PC-3 (cell line): ENCODE measurements around the gene FZR1. TPM values are rescaled to one million over a fixed set of nuclear protein-coding genes. Genes with fewer than 3 reads are reported as not detected.

ENCODE experiments used
- ATAC-seq: fragments of 200-7000 bp; cut with Tn5 transposase; 2 replicates; pipeline ENCODE4 v1.9.1; 2020; ENCODE audit warnings: mild to moderate bottlenecking, moderate library complexity
- BruUV-seq: library from RNA; stranded (reverse); fragments of 400-500 nt; replicated peaks from 2 replicates; lab custom pipeline; 2021; lab: Mats Ljungman, UMichigan
- CTCF ChIA-PET: fragments of 300-600 bp; sonication (Branson Sonifier 250); formaldehyde crosslinking; loops from one replicate; lab custom pipeline; 2022; ENCODE audit warnings: antibody characterized with exemption; lab: Charles Lee
- POLR2A ChIA-PET: fragments of 300-600 bp; sonication (Branson Sonifier 250); formaldehyde crosslinking; loops from one replicate; lab custom pipeline; 2022; ENCODE audit warnings: antibody characterized with exemption; ENCODE audit not compliant: unreplicated experiment; lab: Charles Lee
- DNase-seq: peaks from one replicate; pipeline ENCODE4 v3.0.0-alpha.2; 2015
- H2AFZ ChIP-seq: fragments of 300-600 bp; sonication (generic); 2 replicates; pipeline ENCODE4 v1.6.0; 2016; ENCODE audit warnings: antibody characterized with exemption, low read length
- H3F3A ChIP-seq: fragments of 300-600 bp; sonication (generic); one replicate; pipeline ENCODE4 v1.6.0; 2017; ENCODE audit warnings: antibody characterized with exemption, low read length, control low read depth, mild to moderate bottlenecking; ENCODE audit not compliant: unreplicated experiment
- H3K27ac ChIP-seq: fragments of 300-600 bp; sonication (generic); 2 replicates; pipeline ENCODE4 v1.5.1; 2016; ENCODE audit warnings: mild to moderate bottlenecking, low read length
- H3K27me3 ChIP-seq: fragments of 300-600 bp; sonication (generic); 2 replicates; pipeline ENCODE4 v1.6.1; 2016; ENCODE audit warnings: low read length, mixed read lengths
- H3K36me3 ChIP-seq: fragments of 300-600 bp; sonication (generic); 2 replicates; pipeline ENCODE4 v1.6.1; 2016; ENCODE audit warnings: low read depth, mixed run types, low read length, mixed read lengths
- H3K4me1 ChIP-seq: fragments of 300-600 bp; sonication (generic); 2 replicates; pipeline ENCODE4 v1.5.1; 2016; ENCODE audit warnings: low read length; ENCODE audit not compliant: insufficient read depth
- H3K4me2 ChIP-seq: fragments of 300-600 bp; sonication (generic); 2 replicates; pipeline ENCODE4 v1.6.0; 2016; ENCODE audit warnings: low read length
- H3K4me3 ChIP-seq: fragments of 300-600 bp; sonication (generic); 2 replicates; pipeline ENCODE4 v1.5.1; 2016; ENCODE audit warnings: mild to moderate bottlenecking, low read length, mixed read lengths
- H3K79me2 ChIP-seq: fragments of 300-600 bp; sonication (generic); 2 replicates; pipeline ENCODE4 v1.6.1; 2017; ENCODE audit warnings: low read length, mixed read lengths
- H3K9ac ChIP-seq: fragments of 300-600 bp; sonication (generic); 2 replicates; pipeline ENCODE4 v1.6.0; 2016; ENCODE audit warnings: mild to moderate bottlenecking, low read length
- H3K9me2 ChIP-seq: fragments of 300-600 bp; sonication (generic); replicated peaks from 2 replicates; pipeline ENCODE4 v1.6.1; 2016; ENCODE audit warnings: mixed run types, low read length, mixed read lengths
- H3K9me3 ChIP-seq: fragments of 300-600 bp; sonication (generic); 2 replicates; pipeline ENCODE4 v1.6.1; 2016; ENCODE audit warnings: low read length, mixed read lengths
- H4K20me1 ChIP-seq: fragments of 300-600 bp; sonication (generic); 2 replicates; pipeline ENCODE4 v1.6.1; 2016; ENCODE audit warnings: low read length, mixed read lengths
- EZH2 ChIP-seq: fragments of 300-600 bp; sonication (generic); IDR thresholded peaks from one replicate; pipeline ENCODE4 v1.6.1; 2017; ENCODE audit warnings: antibody characterized with exemption, mild to moderate bottlenecking, low read length; ENCODE audit not compliant: unreplicated experiment
- EZH2phosphoT487 ChIP-seq: fragments of 300-600 bp; sonication (generic); IDR thresholded peaks from 2 replicates; pipeline ENCODE4 v1.6.1; 2018; ENCODE audit warnings: mild to moderate bottlenecking, antibody characterized with exemption, low read length, borderline replicate concordance
- intact Hi-C: fragments of 100-400 bp; cut with micrococcal nuclease; formaldehyde crosslinking; loops from 2 replicates; pipeline ENCODE4 v1.9.0; 2023
- total RNA-seq: library from RNA; depleted of rRNA; stranded (reverse); fragments of >200 nt; gene quantifications from 2 replicates; pipeline ENCODE4 v1.2.3, GENCODE V29; 2014
- TF ChIP-seq, protein P1 (sequence below): fragments of 300-600 bp; sonication (generic); conservative IDR thresholded peaks from 2 replicates; pipeline ENCODE4 v1.5.1; 2017; ENCODE audit warnings: antibody characterized with exemption, low read depth, mild to moderate bottlenecking, low read length

Gene FZR1
- total RNA-seq, 1 experiment from 2014 or later = 53.6 TPM

- Histone ChIP-seq H3F3A (no peaks in the 10 kb centered on the region), H3K27ac (no peak overlapping the region), H3K4me2 (no peak overlapping the region), H2AFZ (no peak overlapping the region), H4K20me1 (no peaks in the 10 kb centered on the region), H3K9me3 (no peaks in the 10 kb centered on the region), H3K9me2 (no peaks in the 10 kb centered on the region), H3K27me3 (no peaks in the 10 kb centered on the region), H3K9ac (no peak overlapping the region), H3K36me3 (no peaks in the 10 kb centered on the region), H3K4me3 (no peak overlapping the region), H3K79me2 (no peaks in the 10 kb centered on the region), H3K4me1 (no peaks in the 10 kb centered on the region)
- intact Hi-C loops = no loop called here
- no TSS peak for BruUV-seq
- CTCF ChIA-PET = no interaction called here
- DNase-seq = no peak
- POLR2A ChIA-PET = no interaction called here
- TF ChIP-seq, protein P1, sequence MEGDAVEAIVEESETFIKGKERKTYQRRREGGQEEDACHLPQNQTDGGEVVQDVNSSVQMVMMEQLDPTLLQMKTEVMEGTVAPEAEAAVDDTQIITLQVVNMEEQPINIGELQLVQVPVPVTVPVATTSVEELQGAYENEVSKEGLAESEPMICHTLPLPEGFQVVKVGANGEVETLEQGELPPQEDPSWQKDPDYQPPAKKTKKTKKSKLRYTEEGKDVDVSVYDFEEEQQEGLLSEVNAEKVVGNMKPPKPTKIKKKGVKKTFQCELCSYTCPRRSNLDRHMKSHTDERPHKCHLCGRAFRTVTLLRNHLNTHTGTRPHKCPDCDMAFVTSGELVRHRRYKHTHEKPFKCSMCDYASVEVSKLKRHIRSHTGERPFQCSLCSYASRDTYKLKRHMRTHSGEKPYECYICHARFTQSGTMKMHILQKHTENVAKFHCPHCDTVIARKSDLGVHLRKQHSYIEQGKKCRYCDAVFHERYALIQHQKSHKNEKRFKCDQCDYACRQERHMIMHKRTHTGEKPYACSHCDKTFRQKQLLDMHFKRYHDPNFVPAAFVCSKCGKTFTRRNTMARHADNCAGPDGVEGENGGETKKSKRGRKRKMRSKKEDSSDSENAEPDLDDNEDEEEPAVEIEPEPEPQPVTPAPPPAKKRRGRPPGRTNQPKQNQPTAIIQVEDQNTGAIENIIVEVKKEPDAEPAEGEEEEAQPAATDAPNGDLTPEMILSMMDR = no peak
- TF ChIP-seq EZH2 (no peak), EZH2phosphoT487 (no peak)
- ATAC-seq = no peak
Measured at GRCh38 chr19:3533563-3534216, 27.6 kb downstream of the FZR1 start.

GRCh38 chr19:3534375-3535234 is 28.5 kb downstream of the FZR1 start:
- Histone ChIP-seq H2AFZ (no peak overlapping the region), H3K79me2 (no peaks in the 10 kb centered on the region), H3F3A (no peaks in the 10 kb centered on the region), H3K4me1 (no peaks in the 10 kb centered on the region), H3K9me2 (no peaks in the 10 kb centered on the region), H4K20me1 (no peaks in the 10 kb centered on the region), H3K4me3 (no peak overlapping the region), H3K36me3 (no peaks in the 10 kb centered on the region), H3K27ac (no peak overlapping the region), H3K9me3 (no peaks in the 10 kb centered on the region), H3K4me2 (no peak overlapping the region), H3K9ac (no peak overlapping the region), H3K27me3 (no peaks in the 10 kb centered on the region)
- ATAC-seq = no peak
- TF ChIP-seq, protein P1 = no peak
- TF ChIP-seq EZH2phosphoT487 = no peak
- no peak for TF ChIP-seq EZH2
- intact Hi-C loops = no loop called here
- CTCF ChIA-PET = no interaction called here
- POLR2A ChIA-PET = no interaction called here
- no peak for DNase-seq
- BruUV-seq = TSS peak; percentile 16

- Histone ChIP-seq H3K79me2 (no peaks in the 10 kb centered on the region), H3K9ac (no peak overlapping the region), H2AFZ (no peak overlapping the region), H3K9me3 (no peaks in the 10 kb centered on the region), H3K36me3 (no peaks in the 10 kb centered on the region), H3K4me1 (no peaks in the 10 kb centered on the region), H3K27me3 (no peaks in the 10 kb centered on the region), H3F3A (no peaks in the 10 kb centered on the region), H4K20me1 (no peaks in the 10 kb centered on the region), H3K9me2 (no peaks in the 10 kb centered on the region), H3K27ac (no peak overlapping the region), H3K4me3 (no peak overlapping the region), H3K4me2 (no peak overlapping the region)
- intact Hi-C loops = no loop called here
- DNase-seq (no peak), ATAC-seq (no peak)
- no TSS peak for BruUV-seq
- CTCF ChIA-PET = no interaction called here
- POLR2A ChIA-PET = no interaction called here
- TF ChIP-seq EZH2phosphoT487 = no peak
- TF ChIP-seq, protein P1 = no peak
- TF ChIP-seq EZH2 = no peak
Measured at GRCh38 chr19:3535235-3535535, 29.1 kb downstream of the FZR1 start.
